WTC11 (cell line): Measurements from ENCODE around the gene MYO15A. TPM values are rescaled to one million over a fixed set of nuclear protein-coding genes. Genes with fewer than 3 reads are reported as not detected.

Source experiments
- ATAC-seq: fragments of 200-7000 bp; cut with Tn5 transposase; 2 replicates; pipeline ENCODE4 v1.10.0; 2021; ENCODE audit warnings: mild to moderate bottlenecking, moderate library complexity
- CTCF ChIA-PET: fragments of 300-600 bp; sonication (Branson Sonifier 250); formaldehyde crosslinking; loops from one replicate; lab custom pipeline; 2021; ENCODE audit warnings: antibody characterized with exemption; lab: Charles Lee
- POLR2A ChIA-PET: fragments of 350-600 bp; sonication (Branson Sonifier 250); formaldehyde crosslinking; loops from one replicate; lab custom pipeline; 2021; ENCODE audit warnings: antibody characterized with exemption; lab: Charles Lee
- DNase-seq: peaks from one replicate; pipeline ENCODE4 v3.0.0; 2021; ENCODE audit warnings: low spot score
- H3K27ac Mint-ChIP-seq: 2 replicates; pipeline ENCODE4 v1.8.0; 2021; ENCODE audit warnings: mixed read lengths
- H3K27me3 Mint-ChIP-seq: 2 replicates; pipeline ENCODE4 v1.8.0; 2021; ENCODE audit warnings: low read depth, mild to moderate bottlenecking, moderate library complexity, mixed read lengths
- H3K36me3 Mint-ChIP-seq: 2 replicates; pipeline ENCODE4 v1.8.0; 2021; ENCODE audit warnings: mixed read lengths
- H3K4me1 Mint-ChIP-seq: 2 replicates; pipeline ENCODE4 v1.8.0; 2022; ENCODE audit warnings: mixed read lengths
- H3K4me3 Mint-ChIP-seq: 2 replicates; pipeline ENCODE4 v1.8.0; 2021; ENCODE audit warnings: mild to moderate bottlenecking, moderate library complexity, mixed read lengths
- H3K9me3 Mint-ChIP-seq: 2 replicates; pipeline ENCODE4 v1.8.0; 2021; ENCODE audit warnings: mixed read lengths
- CREB1 ChIP-seq: sonication (generic); formaldehyde crosslinking; IDR thresholded peaks from 2 replicates; pipeline ENCODE4 v1.8.0; 2023; ENCODE audit warnings: mild to moderate bottlenecking, missing genetic modification reagents
- MXD4 ChIP-seq: fragments of 250-450 bp; sonication (Bioruptor Pico); IDR thresholded peaks from 2 replicates; pipeline ENCODE4 v1.8.0; 2021; ENCODE audit warnings: mild to moderate bottlenecking, moderate library complexity, borderline replicate concordance
- MYBL2 ChIP-seq: sonication (generic); formaldehyde crosslinking; IDR thresholded peaks from 2 replicates; pipeline ENCODE4 v1.8.1; 2023; ENCODE audit warnings: mild to moderate bottlenecking, moderate library complexity, missing genetic modification reagents
- NFE2L1 ChIP-seq: sonication (generic); formaldehyde crosslinking; IDR thresholded peaks from 2 replicates; pipeline ENCODE4 v1.8.1; 2023; ENCODE audit warnings: missing genetic modification reagents
- NR1H2 ChIP-seq: sonication (generic); formaldehyde crosslinking; IDR thresholded peaks from 2 replicates; pipeline ENCODE4 v1.9.0; 2021; ENCODE audit warnings: mild to moderate bottlenecking, moderate library complexity, missing genetic modification reagents
- OVOL2 ChIP-seq: fragments of 250-450 bp; sonication (Bioruptor Pico); IDR thresholded peaks from 2 replicates; pipeline ENCODE4 v1.9.0; 2021; ENCODE audit warnings: mild to moderate bottlenecking, borderline replicate concordance
- ZNF138 ChIP-seq: sonication (generic); formaldehyde crosslinking; conservative IDR thresholded peaks from 2 replicates; pipeline ENCODE4 v1.8.1; 2022; ENCODE audit warnings: mild to moderate bottlenecking, moderate library complexity, missing genetic modification reagents
- ZNF263 ChIP-seq: sonication (generic); formaldehyde crosslinking; IDR thresholded peaks from 2 replicates; pipeline ENCODE4 v1.8.1; 2022; ENCODE audit warnings: low read depth, mild to moderate bottlenecking, moderate library complexity, missing genetic modification reagents
- ZNF317 ChIP-seq: sonication (generic); formaldehyde crosslinking; IDR thresholded peaks from 2 replicates; pipeline ENCODE4 v1.8.1; 2023; ENCODE audit warnings: low read depth, mild to moderate bottlenecking, moderate library complexity, missing genetic modification reagents, borderline replicate concordance
- ZNF671 ChIP-seq: fragments of 250-450 bp; sonication (Bioruptor Pico); IDR thresholded peaks from 2 replicates; pipeline ENCODE4 v1.8.0; 2021; ENCODE audit warnings: mild to moderate bottlenecking
- total RNA-seq: library from RNA; stranded (reverse); gene quantifications from 3 replicates; pipeline ENCODE4 v1.2.3, GENCODE V29; 2021
- TF ChIP-seq, protein P1 (sequence below): sonication (generic); formaldehyde crosslinking; IDR thresholded peaks from 2 replicates; pipeline ENCODE4 v1.8.0; 2022; ENCODE audit warnings: mild to moderate bottlenecking, missing genetic modification reagents
- TF ChIP-seq, protein P2 (sequence below): sonication (generic); formaldehyde crosslinking; IDR thresholded peaks from 2 replicates; pipeline ENCODE4 v1.8.1; 2023; ENCODE audit warnings: mild to moderate bottlenecking, missing genetic modification reagents
- TF ChIP-seq, protein P3 (sequence below): sonication (generic); formaldehyde crosslinking; IDR thresholded peaks from 2 replicates; pipeline ENCODE4 v1.8.0; 2023; ENCODE audit warnings: missing genetic modification reagents, mild to moderate bottlenecking, borderline replicate concordance
- TF ChIP-seq, protein P4 (sequence below): sonication (generic); formaldehyde crosslinking; IDR thresholded peaks from 2 replicates; pipeline ENCODE4 v1.8.0; 2023; ENCODE audit warnings: mild to moderate bottlenecking, missing genetic modification reagents
- TF ChIP-seq, protein P5 (sequence below): sonication (generic); formaldehyde crosslinking; IDR thresholded peaks from 2 replicates; pipeline ENCODE4 v1.8.1; 2023; ENCODE audit warnings: mild to moderate bottlenecking, missing genetic modification reagents, moderate library complexity
- TF ChIP-seq, protein P6 (sequence below): sonication (generic); formaldehyde crosslinking; IDR thresholded peaks from 2 replicates; pipeline ENCODE4 v1.8.0; 2022; ENCODE audit warnings: missing genetic modification reagents

MYO15A gene
- total RNA-seq, 1 experiment from 2014 or later = 2.6 TPM

DNA sequence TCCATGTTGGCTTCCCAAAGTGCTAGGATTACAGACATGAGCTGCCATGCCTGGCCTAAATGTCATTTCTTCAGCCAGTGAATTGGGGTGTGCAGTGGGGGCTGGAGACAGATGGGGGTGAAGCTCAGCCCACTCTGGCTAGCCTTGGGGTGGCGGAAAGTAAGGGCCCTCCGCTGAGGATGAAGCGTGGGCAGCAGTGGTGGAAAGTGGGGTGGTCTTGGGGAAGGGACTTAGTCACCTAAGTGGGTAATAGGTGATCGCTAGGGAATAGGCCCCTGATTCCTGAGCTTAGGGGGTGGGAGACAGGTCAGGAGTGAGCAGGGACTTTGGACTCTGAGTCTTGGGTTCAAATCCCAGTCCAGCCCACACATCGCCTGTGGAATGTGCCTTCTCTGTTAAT is 119.1 kb downstream of the MYO15A start:
- TF ChIP-seq ZNF671 = no peak
- TF ChIP-seq NFE2L1 (CRISPR knock-in tag) = no peak
- TF ChIP-seq, protein P1, sequence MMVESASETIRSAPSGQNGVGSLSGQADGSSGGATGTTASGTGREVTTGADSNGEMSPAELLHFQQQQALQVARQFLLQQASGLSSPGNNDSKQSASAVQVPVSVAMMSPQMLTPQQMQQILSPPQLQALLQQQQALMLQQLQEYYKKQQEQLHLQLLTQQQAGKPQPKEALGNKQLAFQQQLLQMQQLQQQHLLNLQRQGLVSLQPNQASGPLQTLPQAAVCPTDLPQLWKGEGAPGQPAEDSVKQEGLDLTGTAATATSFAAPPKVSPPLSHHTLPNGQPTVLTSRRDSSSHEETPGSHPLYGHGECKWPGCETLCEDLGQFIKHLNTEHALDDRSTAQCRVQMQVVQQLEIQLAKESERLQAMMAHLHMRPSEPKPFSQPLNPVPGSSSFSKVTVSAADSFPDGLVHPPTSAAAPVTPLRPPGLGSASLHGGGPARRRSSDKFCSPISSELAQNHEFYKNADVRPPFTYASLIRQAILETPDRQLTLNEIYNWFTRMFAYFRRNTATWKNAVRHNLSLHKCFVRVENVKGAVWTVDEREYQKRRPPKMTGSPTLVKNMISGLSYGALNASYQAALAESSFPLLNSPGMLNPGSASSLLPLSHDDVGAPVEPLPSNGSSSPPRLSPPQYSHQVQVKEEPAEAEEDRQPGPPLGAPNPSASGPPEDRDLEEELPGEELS (CRISPR knock-in tag) = no peak
- TF ChIP-seq, protein P2, sequence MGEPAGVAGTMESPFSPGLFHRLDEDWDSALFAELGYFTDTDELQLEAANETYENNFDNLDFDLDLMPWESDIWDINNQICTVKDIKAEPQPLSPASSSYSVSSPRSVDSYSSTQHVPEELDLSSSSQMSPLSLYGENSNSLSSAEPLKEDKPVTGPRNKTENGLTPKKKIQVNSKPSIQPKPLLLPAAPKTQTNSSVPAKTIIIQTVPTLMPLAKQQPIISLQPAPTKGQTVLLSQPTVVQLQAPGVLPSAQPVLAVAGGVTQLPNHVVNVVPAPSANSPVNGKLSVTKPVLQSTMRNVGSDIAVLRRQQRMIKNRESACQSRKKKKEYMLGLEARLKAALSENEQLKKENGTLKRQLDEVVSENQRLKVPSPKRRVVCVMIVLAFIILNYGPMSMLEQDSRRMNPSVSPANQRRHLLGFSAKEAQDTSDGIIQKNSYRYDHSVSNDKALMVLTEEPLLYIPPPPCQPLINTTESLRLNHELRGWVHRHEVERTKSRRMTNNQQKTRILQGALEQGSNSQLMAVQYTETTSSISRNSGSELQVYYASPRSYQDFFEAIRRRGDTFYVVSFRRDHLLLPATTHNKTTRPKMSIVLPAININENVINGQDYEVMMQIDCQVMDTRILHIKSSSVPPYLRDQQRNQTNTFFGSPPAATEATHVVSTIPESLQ (CRISPR knock-in tag) = no peak
- TF ChIP-seq MYBL2 = no peak
- no peak for TF ChIP-seq OVOL2 (CRISPR knock-in tag)
- TF ChIP-seq MXD4 (CRISPR knock-in tag) = no peak
- TF ChIP-seq, protein P3, sequence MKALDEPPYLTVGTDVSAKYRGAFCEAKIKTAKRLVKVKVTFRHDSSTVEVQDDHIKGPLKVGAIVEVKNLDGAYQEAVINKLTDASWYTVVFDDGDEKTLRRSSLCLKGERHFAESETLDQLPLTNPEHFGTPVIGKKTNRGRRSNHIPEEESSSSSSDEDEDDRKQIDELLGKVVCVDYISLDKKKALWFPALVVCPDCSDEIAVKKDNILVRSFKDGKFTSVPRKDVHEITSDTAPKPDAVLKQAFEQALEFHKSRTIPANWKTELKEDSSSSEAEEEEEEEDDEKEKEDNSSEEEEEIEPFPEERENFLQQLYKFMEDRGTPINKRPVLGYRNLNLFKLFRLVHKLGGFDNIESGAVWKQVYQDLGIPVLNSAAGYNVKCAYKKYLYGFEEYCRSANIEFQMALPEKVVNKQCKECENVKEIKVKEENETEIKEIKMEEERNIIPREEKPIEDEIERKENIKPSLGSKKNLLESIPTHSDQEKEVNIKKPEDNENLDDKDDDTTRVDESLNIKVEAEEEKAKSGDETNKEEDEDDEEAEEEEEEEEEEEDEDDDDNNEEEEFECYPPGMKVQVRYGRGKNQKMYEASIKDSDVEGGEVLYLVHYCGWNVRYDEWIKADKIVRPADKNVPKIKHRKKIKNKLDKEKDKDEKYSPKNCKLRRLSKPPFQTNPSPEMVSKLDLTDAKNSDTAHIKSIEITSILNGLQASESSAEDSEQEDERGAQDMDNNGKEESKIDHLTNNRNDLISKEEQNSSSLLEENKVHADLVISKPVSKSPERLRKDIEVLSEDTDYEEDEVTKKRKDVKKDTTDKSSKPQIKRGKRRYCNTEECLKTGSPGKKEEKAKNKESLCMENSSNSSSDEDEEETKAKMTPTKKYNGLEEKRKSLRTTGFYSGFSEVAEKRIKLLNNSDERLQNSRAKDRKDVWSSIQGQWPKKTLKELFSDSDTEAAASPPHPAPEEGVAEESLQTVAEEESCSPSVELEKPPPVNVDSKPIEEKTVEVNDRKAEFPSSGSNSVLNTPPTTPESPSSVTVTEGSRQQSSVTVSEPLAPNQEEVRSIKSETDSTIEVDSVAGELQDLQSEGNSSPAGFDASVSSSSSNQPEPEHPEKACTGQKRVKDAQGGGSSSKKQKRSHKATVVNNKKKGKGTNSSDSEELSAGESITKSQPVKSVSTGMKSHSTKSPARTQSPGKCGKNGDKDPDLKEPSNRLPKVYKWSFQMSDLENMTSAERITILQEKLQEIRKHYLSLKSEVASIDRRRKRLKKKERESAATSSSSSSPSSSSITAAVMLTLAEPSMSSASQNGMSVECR (CRISPR knock-in tag) = no peak
- TF ChIP-seq, protein P4, sequence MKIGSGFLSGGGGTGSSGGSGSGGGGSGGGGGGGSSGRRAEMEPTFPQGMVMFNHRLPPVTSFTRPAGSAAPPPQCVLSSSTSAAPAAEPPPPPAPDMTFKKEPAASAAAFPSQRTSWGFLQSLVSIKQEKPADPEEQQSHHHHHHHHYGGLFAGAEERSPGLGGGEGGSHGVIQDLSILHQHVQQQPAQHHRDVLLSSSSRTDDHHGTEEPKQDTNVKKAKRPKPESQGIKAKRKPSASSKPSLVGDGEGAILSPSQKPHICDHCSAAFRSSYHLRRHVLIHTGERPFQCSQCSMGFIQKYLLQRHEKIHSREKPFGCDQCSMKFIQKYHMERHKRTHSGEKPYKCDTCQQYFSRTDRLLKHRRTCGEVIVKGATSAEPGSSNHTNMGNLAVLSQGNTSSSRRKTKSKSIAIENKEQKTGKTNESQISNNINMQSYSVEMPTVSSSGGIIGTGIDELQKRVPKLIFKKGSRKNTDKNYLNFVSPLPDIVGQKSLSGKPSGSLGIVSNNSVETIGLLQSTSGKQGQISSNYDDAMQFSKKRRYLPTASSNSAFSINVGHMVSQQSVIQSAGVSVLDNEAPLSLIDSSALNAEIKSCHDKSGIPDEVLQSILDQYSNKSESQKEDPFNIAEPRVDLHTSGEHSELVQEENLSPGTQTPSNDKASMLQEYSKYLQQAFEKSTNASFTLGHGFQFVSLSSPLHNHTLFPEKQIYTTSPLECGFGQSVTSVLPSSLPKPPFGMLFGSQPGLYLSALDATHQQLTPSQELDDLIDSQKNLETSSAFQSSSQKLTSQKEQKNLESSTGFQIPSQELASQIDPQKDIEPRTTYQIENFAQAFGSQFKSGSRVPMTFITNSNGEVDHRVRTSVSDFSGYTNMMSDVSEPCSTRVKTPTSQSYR (CRISPR knock-in tag) = no peak
- TF ChIP-seq, protein P5, sequence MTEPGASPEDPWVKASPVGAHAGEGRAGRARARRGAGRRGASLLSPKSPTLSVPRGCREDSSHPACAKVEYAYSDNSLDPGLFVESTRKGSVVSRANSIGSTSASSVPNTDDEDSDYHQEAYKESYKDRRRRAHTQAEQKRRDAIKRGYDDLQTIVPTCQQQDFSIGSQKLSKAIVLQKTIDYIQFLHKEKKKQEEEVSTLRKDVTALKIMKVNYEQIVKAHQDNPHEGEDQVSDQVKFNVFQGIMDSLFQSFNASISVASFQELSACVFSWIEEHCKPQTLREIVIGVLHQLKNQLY (CRISPR knock-in tag) = no peak
- TF ChIP-seq ZNF317 (CRISPR knock-in tag) = no peak
- TF ChIP-seq ZNF138 (CRISPR knock-in tag) = no peak
- no peak for TF ChIP-seq CREB1 (CRISPR knock-in tag)
- TF ChIP-seq, all 79 proteins: peak for 0
- Mint-ChIP-seq H3K27me3 (no peaks in the 10 kb centered on the region), H3K36me3 (no peaks in the 10 kb centered on the region), H3K4me1 (peaks cover 23% of the 10 kb centered on the region), H3K27ac (peak overlapping the region; percentile 82), H3K9me3 (no peaks in the 10 kb centered on the region), H3K4me3 (no peak overlapping the region)
- ChIA-PET POLR2A (no interaction called here), CTCF (no interaction called here)
- ATAC-seq (no peak), DNase-seq (no peak)

DNA sequence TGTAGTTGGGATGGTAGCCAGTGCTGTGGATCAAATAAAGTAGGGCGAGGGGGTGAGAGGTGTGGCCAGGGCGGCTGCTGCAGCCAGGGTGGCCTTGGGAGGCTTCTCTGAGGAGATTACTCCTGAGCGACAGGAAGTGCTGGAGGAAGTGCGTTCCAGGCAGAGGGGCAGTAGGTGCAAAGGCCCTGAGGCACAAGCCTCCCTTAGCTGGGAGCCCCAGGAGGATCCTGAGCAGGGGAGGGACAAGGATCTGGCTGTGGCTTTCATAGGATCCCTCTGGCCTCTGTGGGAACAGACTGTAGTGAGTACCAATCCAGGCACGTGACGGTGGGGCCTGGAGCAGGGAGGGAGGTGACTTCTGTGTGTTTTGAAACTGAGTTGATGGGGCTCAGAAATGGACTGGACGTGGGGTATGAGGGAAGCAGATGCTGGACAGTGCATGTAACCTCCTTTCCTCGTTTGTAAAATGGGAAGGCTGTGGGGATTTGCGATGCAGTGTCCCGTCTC is 119.7 kb downstream of the MYO15A start:
- peak overlapping the region; percentile 82 for H3K27ac Mint-ChIP-seq
- DNase-seq = no peak
- H3K9me3 Mint-ChIP-seq = no peaks in the 10 kb centered on the region
- H3K4me3 Mint-ChIP-seq = no peak overlapping the region
- ChIA-PET CTCF (interaction anchor here (1.5 kb wide), 1 partner anchor 37 kb away, joined by 3 read pairs; no protein-coding TSS in a partner anchor), POLR2A (no interaction called here)
- no peak for ATAC-seq
- H3K36me3 Mint-ChIP-seq = no peaks in the 10 kb centered on the region
- no peaks in the 10 kb centered on the region for H3K27me3 Mint-ChIP-seq
- H3K4me1 Mint-ChIP-seq = peaks cover 23% of the 10 kb centered on the region
- TF ChIP-seq ZNF263 (CRISPR knock-in tag) = no peak
- TF ChIP-seq, protein P6, sequence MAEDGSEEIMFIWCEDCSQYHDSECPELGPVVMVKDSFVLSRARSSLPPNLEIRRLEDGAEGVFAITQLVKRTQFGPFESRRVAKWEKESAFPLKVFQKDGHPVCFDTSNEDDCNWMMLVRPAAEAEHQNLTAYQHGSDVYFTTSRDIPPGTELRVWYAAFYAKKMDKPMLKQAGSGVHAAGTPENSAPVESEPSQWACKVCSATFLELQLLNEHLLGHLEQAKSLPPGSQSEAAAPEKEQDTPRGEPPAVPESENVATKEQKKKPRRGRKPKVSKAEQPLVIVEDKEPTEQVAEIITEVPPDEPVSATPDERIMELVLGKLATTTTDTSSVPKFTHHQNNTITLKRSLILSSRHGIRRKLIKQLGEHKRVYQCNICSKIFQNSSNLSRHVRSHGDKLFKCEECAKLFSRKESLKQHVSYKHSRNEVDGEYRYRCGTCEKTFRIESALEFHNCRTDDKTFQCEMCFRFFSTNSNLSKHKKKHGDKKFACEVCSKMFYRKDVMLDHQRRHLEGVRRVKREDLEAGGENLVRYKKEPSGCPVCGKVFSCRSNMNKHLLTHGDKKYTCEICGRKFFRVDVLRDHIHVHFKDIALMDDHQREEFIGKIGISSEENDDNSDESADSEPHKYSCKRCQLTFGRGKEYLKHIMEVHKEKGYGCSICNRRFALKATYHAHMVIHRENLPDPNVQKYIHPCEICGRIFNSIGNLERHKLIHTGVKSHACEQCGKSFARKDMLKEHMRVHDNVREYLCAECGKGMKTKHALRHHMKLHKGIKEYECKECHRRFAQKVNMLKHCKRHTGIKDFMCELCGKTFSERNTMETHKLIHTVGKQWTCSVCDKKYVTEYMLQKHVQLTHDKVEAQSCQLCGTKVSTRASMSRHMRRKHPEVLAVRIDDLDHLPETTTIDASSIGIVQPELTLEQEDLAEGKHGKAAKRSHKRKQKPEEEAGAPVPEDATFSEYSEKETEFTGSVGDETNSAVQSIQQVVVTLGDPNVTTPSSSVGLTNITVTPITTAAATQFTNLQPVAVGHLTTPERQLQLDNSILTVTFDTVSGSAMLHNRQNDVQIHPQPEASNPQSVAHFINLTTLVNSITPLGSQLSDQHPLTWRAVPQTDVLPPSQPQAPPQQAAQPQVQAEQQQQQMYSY (CRISPR knock-in tag) = no peak
- no peak for TF ChIP-seq NR1H2 (CRISPR knock-in tag)
